ENCODE data around the gene LFNG. TPM values are rescaled to one million over a fixed set of nuclear protein-coding genes. Genes with fewer than 3 reads are reported as not detected.

LFNG gene
- total and polyA plus RNA-seq, 2 of the 13 experiments (the other 11 are each of a cell fraction or from before 2014, with no cell fraction given) = 0.44 to 1.5 TPM

- TF ChIP-seq DRAP1 (CRISPR knock-in tag; IDR thresholded peaks at IDR 0.05) (no peak), ZNF781 (CRISPR knock-in tag; IDR thresholded peaks at IDR 0.05; ENCODE audit: borderline replicate concordance, not compliant biosample characterization) (no peak), SKIL (CRISPR knock-in tag; IDR thresholded peaks at IDR 0.05; ENCODE audit: borderline replicate concordance) (no peak), CERS6 (CRISPR knock-in tag; IDR thresholded peaks at IDR 0.05) (no peak), PPARG (CRISPR knock-in tag; conservative IDR thresholded peaks at IDR 0.05) (0 out of 2 replicates have a peak, but pooled peaks have one; percentile 27), KDM3A (CRISPR knock-in tag; IDR thresholded peaks at IDR 0.05; ENCODE audit: low read depth) (0 out of 2 replicates have a peak, but pooled peaks have one; percentile 52), GLI4 (CRISPR knock-in tag; IDR thresholded peaks at IDR 0.05; ENCODE audit: borderline replicate concordance) (no peak), ZFP91 (CRISPR knock-in tag; IDR thresholded peaks at IDR 0.05; ENCODE audit: borderline replicate concordance) (peak; percentile 51), ZEB1 (IDR thresholded peaks at IDR 0.05; ENCODE audit: insufficient replicate concordance, low read depth) (no peak), ZNF556 (CRISPR knock-in tag; IDR thresholded peaks at IDR 0.05; ENCODE audit: borderline replicate concordance) (no peak), ZBTB44 (CRISPR knock-in tag; IDR thresholded peaks at IDR 0.05) (no peak), ZNF850 (CRISPR knock-in tag; conservative IDR thresholded peaks at IDR 0.05) (no peak), ZNF557 (CRISPR knock-in tag; IDR thresholded peaks at IDR 0.05) (no peak), ZNF660 (CRISPR knock-in tag; IDR thresholded peaks at IDR 0.05; ENCODE audit: borderline replicate concordance, low read depth) (no peak), ZNF768 (CRISPR knock-in tag; IDR thresholded peaks at IDR 0.05) (0 out of 2 replicates have a peak, but pooled peaks have one; percentile 17), ZNF580 (CRISPR knock-in tag; IDR thresholded peaks at IDR 0.05; ENCODE audit: borderline replicate concordance, low read depth) (0 out of 2 replicates have a peak, but pooled peaks have one; percentile 49), MEIS2 (CRISPR knock-in tag; IDR thresholded peaks at IDR 0.05) (no peak), SAP130 (CRISPR knock-in tag; IDR thresholded peaks at IDR 0.05; ENCODE audit: low read depth) (peak; percentile 38; the same call in 1 of the 2 replicates), TRIM22 (IDR thresholded peaks at IDR 0.05) (no peak)
Measured at GRCh38 chr7:2477447-2478398, 41.9 kb upstream of the LFNG start (continued).

All from HepG2 (cell line).